Right lobe of liver (tissue), 4 donors: Measurements from ENCODE around the gene PEF1.

Experiments
- POLR2A ChIP-seq: fragments of 450-650 bp; IDR thresholded peaks from one replicate; pipeline ENCODE4 v1.6.1; 2017; ENCODE audit warnings: antibody characterized with exemption, mild to moderate bottlenecking
- TF ChIP-seq, protein P1 (sequence below), 4 donors: fragments of 200-600 bp in 3 of 4; fragments of 450-650 bp in 1 of 4; IDR thresholded peaks; one replicate each; pipeline versions ENCODE4 v1.5.1 to v1.8.0; 2016 to 2022; ENCODE audit warnings: antibody characterized with exemption in 4 of 4, mild to moderate bottlenecking in 2 of 4
- donor health status: DM: no; HTN: no; CAD: no.
- donor health status: DM: no; HTN: no; CAD: no.
- donor health status: DM: no; HTN: yes; CAD: no.

DNA sequence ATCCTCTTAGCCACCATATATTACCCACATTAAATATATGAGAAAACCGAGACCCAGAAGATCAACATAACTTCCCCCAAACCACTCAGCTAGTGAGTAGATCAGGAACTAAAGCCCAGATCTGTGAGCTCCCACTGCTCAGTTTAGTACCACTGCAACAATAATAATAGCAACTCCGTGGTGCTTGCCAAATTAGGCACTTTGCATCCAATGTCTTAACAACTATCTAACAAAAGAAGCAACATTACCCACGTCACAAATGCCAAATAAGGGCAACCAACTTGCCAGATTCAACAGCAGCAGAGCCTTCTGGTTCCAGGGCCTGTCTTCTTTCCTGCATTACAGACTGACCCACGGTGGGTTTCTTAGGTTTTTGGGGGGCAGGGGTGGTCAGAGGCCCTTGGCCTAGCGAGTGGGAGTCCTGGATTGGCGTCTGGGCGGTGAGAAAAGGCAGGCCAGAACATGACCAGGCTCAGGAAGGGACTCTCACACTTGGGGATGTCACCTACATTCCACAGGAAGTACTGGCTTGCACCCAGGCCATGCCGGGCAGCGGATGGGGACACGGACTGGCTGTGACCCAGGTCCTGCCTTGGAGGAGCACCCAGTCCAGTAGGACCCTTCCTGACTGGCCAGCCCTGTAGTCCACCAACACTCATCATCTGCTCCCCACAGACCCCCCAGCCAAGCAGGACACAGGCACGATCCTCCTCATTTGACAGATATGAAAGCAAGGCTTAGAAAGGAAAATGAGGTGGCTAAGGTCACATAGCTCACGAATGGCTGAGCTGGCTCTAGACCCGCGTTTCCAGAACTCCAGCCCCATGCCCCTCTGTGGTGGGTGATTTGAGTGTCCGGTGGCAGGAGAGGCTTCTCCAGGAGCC is 22.6 kb downstream of the PEF1 start:
- TF ChIP-seq, protein P1, sequence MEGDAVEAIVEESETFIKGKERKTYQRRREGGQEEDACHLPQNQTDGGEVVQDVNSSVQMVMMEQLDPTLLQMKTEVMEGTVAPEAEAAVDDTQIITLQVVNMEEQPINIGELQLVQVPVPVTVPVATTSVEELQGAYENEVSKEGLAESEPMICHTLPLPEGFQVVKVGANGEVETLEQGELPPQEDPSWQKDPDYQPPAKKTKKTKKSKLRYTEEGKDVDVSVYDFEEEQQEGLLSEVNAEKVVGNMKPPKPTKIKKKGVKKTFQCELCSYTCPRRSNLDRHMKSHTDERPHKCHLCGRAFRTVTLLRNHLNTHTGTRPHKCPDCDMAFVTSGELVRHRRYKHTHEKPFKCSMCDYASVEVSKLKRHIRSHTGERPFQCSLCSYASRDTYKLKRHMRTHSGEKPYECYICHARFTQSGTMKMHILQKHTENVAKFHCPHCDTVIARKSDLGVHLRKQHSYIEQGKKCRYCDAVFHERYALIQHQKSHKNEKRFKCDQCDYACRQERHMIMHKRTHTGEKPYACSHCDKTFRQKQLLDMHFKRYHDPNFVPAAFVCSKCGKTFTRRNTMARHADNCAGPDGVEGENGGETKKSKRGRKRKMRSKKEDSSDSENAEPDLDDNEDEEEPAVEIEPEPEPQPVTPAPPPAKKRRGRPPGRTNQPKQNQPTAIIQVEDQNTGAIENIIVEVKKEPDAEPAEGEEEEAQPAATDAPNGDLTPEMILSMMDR (IDR thresholded peaks at IDR 0.05) = no peak
- no peak for TF ChIP-seq POLR2A
